ENCODE data around the gene SPATA3.
"Not testable (repeated sequence)": the region's sequence is repeated elsewhere in the genome, so short reads cannot be mapped to it uniquely, and the experiment has no call there.

SPATA3 gene

DNA sequence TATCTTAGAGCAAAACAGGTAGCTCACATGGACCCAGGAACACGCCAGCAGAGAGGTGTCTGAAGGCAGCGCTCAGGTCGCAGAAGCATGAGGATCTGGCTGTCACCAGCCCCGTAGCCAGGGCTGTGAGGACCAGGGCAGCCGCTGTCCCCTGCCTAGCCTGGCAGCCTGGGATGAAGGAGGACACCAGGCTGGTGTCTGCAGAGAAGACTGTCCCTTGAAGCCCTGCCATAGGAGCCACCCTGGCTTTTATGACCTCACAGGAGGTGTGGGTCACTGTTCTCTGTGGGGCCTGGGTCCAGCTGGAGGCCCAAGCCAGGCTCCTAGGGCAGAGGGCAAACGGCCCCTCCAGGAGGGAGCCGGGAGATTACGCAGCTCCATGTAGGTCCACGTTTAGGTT lies at the start of gene SPATA3:
Gene SPATA3 (plus strand): TSS at position 301 of the 400 bp plus-strand sequence. CDS start 113 bp downstream, outside the sequence.
- DNase-seq (ENCODE audit: low read depth) = no peak

DNA sequence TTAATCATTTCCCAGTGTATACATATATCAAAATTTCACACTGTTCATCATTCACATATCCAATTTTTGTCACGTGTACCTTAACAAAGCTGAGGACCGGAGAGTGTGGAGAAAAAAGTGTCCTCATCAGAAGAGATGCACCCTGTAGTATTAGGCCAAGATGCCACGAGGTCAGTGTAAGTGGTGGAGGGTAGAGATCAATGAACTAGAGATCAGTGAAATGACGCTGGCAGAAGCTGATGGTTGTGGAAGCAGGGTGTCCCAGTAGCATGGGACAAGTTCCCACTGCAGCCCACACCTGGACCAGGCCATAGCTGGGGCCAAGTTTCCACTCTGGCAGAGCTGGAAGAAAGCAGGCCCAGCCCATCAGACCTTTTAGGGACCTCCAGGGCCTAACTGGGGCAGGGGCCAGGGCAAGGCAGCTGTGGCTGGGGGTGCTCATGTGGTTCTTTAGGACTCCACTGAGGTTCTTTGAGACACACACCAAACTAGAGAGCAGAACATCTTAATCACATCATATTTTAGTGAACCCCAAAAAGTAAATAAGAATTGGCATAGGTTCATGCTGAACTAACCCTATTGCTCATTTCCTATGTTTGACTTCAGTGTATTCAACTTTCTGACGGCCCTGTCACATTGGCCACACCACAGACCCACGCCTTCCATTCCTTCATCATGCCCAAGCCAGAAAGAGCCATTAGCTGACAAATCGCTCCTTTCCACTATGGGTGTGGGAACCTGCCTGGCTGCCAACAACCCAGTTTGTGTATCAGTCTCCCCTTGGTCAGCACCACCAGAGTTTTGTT lies 49.3 kb upstream of the SPATA3 start:
- DNase-seq (ENCODE audit: low read depth) = no peak

DNA sequence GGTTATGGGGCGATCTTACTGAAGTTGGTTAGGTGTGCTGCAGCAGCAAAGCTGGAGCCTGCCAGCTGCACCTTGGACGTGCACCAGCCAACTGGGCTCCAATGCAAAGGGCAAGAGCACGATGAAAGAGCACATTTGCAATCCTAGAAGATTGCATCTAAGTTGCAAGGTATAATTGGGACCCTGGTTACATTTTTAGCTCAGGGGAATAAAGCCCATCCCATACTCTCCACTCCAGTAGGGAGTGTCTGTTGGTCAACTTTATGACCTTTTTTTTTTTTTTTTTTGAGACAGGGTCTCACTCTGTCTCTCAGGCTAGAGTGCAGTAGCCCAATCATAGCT lies 48.7 kb upstream of the SPATA3 start:
- no peak for DNase-seq (ENCODE audit: low read depth)

DNA sequence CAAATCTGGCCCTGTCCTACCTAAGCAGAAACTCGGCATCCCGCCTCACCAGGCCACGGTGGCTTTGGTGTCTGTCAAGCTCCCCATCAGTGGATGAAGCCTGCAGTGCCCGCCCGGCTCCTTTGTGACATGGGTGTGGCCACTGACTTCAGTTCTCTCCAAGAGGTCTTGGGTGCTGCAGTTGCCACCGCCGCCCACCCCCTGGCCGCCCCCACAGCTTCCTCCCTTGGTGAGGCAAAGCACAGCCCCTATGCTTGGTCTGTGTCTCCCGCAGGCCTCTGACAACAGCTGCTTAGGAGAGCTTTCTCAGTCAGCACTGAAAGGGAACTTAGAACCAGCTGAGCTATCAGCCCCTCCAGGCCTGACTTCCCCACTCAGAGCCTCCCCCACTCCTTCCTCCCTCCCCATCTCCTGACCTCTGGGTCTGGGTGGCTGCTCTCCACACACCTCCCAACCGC lies 48.0 kb upstream of the SPATA3 start:
- no peak for DNase-seq (ENCODE audit: low read depth)

DNA sequence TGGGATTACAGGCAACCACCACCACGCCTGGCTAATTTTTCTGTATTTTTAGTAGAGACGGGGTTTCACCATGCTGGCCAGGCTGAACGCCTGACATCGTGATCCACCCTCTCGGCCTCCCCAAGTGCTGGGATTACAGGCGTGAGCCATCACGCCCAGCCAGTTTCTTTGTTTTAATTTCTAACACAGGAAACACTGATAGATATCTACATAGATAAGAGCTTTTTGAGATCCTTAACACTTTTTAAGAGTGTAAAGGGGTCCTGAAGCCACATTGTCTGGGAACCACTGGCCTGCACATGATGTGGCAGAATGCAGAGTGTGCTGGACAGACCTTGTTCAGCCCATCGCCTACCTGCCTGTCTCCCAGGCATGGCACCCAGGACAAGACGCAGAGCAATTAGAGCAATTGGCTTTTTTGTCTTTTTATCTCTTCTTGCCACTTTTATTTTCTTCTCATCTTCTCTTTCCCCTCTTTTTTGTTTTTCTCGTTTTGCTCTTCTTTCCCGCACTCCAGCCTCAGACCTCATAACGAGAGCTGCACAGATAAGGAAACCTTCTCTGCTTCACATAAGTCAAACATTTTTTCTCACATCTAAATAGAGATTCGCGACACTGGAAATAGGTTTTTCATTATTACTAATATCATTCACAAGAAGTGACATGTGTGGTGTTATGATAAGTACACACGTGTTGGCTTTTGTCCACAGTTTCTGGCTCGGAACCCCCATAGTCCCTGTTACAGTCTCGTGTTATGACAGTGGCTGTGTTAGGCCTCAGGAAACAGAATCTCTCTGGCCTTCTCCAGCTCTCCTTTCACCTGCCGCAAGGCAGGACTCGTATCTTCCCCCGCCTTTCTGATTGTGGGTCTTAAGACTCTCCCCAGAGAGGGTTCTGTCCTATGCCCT lies 45.7 kb upstream of the SPATA3 start:
- DNase-seq (ENCODE audit: low read depth) = no peak

DNA sequence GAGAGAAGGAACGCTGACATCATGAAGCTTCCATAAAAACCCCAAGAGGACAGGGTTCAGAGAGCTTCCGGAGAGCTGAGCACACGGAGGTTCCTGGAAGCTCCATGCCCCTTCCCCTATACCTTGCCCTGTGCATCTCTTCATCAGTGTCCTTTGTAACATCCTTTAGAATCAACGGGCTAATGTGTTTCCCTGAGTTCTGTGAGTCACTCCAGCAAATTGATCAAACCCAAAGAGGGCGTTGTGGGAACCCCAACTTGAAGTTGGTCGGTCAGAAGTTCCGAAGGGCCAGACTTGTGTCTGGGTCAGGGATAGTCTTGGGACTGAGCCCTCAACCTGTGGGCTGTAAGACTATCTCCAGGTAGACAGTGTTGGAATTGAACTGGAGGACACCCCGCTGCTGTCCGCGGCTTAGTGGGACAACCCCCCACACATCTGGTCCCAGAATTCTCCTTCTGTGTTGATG lies 45.0 kb upstream of the SPATA3 start:
- no peak for DNase-seq (ENCODE audit: low read depth)

DNA sequence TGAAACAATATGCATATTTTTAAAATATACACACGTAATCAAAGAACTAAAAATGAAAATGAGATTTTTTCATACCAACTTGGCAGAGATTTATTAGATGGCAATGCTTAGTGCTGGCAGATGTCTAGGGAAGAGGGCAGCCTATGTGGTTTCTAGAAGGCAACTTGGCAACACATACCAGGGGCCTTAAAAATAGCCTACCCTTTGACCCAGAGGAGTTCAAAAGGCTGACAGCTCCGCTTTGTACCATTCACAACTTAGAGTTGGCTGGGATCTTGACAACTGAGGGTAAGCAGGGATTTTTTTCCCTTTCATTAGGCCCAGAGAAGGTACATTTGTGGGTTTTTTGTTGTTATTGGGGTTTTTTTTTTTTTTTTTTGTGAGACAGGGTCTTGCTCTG lies 44.5 kb upstream of the SPATA3 start:
- DNase-seq (ENCODE audit: low read depth) = no peak

DNA sequence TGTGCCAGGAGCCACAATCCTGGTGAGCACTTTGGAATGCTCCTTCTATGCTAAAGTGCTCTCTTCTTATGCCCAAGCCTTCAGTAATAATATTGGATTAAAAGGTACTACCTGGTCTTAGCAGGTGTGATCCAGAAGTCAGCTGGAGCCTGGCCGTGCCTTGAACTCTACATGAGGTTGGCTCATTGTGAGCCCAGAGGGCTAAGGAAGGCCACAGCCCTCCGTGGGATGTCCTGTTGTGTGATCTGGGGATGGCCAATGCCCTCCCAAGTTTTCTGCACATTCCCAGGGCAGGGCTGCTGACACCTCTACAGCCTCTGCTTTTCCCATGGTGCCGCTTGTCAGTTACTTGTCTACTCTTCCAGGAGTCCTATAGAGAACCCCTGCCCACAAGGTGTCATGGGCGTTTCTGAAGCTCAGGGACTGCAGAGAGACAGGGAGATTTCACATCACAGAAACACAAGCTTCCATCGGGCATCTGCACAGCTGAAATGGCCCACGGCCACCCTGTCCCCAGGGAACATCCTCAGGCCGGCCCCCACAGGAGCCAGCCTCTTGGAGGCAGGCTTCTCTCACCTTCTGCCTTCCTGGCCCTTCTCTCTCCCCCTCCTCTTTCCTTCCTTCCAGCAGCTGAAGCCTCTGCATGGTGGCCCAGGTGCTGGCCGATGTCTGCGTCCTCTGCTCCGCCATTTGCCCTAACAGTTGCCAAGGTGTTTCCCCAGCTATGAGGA lies 43.5 kb upstream of the SPATA3 start:
- DNase-seq (ENCODE audit: low read depth) = no peak

DNA sequence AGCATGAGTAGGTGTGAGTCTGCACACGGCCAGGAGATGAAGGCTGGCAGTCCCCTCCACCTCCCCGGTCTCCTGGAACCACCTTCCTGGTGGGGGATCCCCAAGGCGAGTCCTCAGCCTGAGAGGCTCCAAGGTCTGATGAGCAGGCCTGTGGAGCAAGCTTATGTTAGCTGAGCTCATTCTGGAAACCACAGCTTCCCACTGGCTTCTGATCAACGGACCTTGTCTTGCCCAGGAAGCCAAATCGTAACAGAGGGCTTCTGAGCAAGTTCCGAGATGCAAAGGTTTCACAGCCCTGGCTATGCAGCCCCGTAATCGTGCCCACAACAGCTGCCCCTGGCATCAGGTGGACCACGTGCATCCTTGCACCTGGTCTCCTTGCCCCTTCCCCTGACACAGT lies 42.1 kb upstream of the SPATA3 start:
- no peak for DNase-seq (ENCODE audit: low read depth)

DNA sequence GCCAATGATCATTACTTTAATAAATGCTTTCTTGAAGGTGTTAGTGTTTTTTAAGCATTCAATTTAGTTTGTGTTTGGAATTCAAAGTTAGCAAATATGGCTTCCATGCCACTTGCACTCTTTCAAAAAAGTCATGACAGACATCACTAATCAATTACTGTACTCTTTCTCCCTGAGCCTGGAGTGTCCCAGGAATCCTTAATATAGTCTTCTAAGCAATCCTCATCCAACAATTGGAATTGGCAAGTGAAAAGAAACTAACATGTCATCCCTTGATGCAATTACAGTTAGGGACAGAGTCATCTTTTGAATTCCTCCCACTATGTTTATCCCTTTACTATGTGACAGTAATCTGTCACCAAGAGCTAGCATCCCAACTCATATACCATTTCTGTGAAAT lies 41.2 kb upstream of the SPATA3 start:
- no peak for DNase-seq (ENCODE audit: low read depth)

DNA sequence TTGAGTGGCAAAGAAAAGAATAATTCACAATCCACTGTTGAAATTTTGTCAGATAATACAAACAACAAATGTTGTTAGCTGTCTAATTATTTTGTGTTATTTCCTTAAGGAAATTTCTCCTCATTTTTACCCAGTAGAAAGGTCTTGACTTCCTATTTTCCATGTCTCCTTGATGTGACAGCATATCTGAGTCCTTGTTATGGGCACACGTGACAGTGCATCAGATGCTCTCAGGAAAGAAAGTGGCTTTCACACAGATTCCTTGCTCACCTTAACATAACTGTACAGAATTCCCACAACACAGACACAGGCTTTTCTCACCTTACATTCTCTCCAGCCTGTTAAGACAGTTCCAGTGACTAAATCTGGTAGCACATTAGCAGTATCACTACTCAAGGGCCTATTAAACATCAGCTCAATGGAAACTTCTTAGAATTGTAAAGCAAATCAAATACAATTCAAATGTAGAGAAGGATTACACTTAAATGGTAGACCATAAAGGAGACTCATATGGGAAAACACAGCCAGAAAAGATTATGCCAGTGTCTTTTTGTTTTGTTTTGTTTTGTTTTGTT lies 40.7 kb upstream of the SPATA3 start:
- DNase-seq (ENCODE audit: low read depth) = no peak

DNA sequence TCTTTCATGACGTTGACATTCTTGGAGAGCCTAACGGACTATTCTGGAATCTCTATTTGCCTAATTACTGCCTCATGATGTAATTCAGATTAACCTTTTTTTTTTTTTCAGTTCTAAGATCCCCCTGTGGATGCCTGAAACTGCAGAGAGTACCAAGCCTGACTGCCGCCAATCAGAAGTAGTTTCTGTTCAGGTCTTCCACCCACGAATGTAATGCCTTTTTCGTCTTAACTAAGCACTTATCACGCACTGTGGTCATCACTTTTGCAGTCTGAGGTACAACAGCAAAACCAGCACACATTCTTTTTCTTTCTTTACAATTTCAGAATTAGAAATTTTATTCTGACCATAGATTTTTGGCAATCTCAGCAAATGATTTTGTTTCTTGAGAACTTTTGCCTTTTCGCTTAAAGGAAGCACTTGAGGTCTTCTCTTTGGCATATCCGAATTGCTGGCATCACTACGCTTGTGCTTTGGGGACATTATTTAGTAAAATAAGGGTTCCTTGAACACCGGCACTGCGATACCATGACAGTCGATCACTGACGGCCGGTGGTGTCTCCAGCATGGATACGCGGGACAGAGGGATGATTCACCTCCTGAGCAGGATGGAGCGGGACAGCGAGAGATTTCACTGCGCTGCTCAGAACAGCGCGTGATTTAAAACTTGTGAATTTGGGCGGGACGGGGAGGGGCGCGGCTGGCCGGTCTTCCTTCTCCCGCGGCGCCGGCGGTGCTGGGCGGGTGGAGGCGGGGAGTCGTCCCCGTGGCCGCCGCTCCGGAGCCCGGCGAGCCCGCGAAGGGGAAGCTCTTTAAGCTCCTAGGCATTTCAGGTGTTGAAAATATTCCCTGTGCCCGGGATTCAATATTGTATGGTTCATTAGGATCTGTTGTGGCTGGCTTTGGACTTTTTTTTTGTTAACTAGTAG lies 38.8 kb upstream of the SPATA3 start:
- DNase-seq (ENCODE audit: low read depth) = no peak

DNA sequence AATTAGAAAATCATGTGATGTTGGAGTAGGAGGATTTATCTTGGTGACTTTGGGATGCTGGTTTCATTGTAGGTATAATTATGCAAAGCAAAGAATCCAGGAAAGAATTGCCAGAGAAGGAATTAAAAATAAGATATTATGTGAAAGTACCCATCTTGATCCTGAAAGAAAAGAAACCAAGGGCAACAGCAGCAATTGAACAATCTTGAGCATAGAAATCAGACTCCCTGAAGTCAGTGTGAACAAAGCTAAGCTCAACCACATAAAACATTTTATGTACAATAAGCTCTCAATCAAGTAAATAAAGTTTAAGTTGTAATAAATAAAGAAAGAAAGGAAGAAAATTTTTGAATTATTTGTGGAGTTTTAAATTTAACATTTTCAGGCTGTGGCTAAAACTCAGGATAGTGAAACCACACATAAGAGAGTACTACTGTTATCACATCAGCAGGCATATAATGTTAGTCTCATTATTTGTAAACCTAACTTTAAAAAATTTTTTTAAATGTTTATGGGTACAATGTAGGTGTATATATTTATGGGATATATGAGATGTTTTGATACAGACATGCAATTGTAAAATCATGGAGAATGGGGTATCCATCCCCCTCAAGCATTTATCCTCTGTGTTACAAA lies 38.0 kb upstream of the SPATA3 start:
- no peak for DNase-seq (ENCODE audit: low read depth)

DNA sequence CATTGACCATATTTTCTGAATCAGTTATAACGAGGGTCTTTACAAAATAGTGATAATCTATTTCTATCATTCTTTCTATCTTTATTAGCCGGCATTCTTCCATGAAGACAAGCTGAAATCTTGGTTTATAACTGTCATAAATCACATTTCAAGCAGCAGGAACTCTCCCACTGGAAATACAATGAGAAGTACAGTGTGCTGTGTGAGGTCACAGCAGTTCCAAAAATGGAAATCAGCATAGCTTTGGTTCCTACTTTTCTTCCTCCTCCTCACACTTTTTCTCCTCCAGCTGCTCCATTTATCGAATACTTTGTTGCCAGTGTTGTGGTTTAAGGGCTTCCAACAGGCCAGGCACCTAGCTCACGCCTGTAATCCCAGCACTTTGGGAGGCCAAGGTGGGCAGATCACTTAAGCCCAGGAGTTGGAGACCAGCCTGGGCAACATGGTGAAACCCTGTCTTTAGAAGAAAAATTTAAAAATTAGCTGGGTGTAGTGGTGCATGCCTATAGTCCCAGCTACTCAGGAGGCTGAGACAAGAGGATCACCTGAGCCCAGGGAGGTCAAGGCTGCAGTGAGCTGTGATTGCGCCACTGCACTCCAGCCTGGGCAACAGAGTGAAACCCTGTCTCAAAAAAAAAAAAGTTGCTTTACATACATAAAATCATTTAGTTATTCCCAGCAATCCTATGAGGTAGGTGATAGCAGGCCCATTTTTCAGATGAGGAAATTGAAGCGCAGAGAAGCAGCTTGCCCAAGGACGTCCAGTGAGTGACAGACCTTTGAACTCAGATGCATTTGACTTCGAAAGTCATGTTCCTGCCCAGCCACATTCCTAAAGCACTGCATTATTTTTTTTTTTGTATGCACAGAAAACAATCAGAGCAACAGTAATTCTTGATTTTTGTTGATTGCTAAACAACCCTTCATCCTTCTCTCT lies 36.8 kb upstream of the SPATA3 start:
- no peak for DNase-seq (ENCODE audit: low read depth)

DNA sequence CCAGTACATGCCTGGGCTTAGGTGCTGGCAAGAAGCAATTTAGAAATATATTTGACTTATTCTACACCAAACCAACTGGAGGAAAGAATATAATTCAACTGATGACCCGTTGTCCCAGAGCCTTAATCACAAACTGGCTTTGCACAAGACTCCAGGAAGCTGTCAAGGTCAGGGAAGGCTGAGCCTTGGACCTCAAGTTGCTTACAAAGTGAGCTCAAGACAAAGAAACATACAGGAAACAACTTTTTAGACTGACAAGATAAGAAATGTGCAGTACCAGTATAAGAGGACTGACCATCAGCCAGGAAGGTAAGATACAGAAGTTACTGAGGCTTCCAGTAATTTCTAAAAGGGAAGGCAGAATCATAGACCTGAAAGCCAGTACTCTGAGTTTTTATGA lies 35.9 kb upstream of the SPATA3 start:
- no peak for DNase-seq (ENCODE audit: low read depth)

DNA sequence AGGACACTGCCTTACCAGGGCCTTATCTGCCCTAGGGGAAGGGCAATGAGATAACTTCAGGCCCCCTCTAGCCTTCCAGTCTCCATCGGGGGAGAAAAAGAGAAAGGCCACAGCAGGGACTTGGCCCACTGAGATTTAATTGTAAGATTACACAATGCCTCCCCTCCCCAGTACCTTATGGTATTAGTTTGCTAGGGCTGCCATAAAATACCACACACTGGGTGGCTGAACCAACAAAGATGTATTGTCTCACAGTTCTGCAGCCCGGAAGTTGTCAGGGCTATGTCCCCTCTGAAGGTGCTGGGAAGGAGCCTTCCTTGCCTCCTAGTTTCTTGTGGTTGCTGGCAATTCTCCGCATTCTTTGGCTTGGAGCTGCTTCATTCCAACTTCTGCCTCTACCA lies 34.8 kb upstream of the SPATA3 start:
- DNase-seq (ENCODE audit: low read depth) = no peak

DNA sequence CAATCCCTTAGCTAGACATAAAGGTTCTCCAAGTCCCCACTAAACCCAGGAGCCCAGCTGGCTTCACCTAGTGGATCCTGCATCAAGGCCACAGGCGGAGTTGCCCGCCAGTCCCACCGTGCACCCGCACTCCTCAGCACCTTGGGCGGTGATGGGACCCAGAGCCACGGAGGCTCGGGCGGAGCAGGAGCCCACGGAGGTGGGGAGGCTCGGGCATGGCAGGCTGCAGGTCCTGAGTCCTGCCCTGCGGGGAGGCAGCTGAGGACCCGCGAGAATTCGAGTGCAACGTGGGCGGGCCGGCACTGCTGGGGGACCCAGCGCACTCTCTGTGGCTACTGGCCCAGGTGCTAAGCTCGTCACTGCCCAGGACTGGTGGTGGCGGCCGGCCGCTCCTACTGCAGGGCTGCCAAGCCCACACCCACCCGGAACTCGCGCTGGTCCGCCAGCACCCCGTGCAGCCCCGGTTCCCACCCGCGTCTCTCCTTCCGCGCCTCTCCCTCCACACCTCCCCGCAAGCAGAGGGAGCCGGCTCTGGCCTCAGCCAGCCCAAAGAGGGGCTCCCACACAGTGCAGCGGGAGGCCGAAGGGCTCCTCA lies 31.7 kb upstream of the SPATA3 start:
- DNase-seq (ENCODE audit: low read depth) = no peak

DNA sequence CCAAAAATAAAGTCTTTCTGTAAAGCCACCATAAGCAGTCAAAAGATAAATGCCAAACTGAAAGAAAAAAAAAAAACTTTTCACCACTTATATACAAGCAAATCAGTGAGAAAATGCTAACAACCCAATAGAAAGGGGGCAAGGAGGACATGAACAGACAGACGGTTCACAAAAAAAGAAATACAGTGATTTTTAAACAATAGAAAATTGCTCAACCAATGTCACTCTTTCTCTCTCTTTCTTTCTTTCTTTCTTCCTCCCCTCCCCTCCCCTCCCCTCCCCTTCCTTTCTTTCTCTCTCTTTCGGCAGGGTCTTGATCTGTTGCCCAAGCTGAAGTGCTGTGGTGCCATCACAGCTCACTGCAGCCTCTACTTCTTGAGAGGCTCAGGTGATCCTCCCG lies 28.8 kb upstream of the SPATA3 start:
- no peak for DNase-seq (ENCODE audit: low read depth)

DNA sequence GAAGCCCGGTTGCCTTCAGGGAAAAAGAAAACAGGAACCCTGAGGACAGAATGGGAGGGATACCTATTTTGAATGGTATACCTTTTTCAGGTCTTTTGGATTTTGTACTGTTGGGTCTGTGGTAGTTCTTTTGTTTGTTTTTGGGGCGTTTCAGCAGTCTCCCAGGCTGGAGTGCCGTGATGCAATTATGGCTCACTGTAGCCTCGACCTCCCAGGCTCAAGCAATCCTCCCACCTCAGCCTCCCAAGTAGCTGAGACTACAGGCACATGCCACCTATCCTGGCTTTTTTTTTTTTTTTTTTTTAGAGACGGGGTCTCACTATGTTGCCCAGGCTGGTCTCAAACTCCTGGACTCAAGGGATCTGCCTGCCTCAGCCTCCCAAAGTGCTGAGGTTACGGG lies 27.6 kb upstream of the SPATA3 start:
- not testable (repeated sequence) for DNase-seq (ENCODE audit: low read depth)

All from stimulated activated CD4-positive, alpha-beta T cell treated with anti-CD3 and anti-CD28 coated beads, Interleukin-2, amount 100 ng/mL, for 4 hours (primary cell).